CD4-positive, alpha-beta T cell treated with Interleukin-1 beta for 1 hour (primary cell): Measurements from ENCODE around the gene NIPSNAP2.
"Not testable (repeated sequence)": the region's sequence is repeated elsewhere in the genome, so short reads cannot be mapped to it uniquely, and the experiment has no call there.

ENCODE experiments used
- DNase-seq, 2 donors: peaks; one replicate each; pipeline ENCODE4 v3.0.0-alpha.2; 2020 to 2022

The NIPSNAP2 gene

DNA sequence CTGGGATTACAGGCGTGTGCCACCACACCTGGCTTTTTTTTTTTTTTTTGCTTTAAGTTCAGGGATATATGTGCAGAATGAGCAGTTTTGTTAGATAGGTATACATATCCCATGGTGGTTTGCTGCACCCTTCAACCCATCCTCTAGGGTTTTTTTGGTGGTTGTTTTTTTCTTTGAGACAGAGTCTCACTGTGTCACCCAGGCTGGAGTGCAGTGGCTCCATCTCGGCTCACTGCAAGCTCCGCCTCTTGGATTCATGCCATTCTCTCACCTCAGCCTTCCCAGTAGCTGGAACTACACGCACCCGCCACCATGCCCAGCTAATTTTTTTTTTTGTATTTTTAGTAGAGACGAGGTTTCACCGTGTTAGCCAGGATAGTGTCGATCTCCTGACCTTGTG is 84.4 kb downstream of the NIPSNAP2 start:
- not testable (repeated sequence) for DNase-seq
